ENCODE results near the gene ARMC3. TPM values are rescaled to one million over a fixed set of nuclear protein-coding genes. Genes with fewer than 3 reads are reported as not detected.
"Not testable (repeated sequence)": the region's sequence is repeated elsewhere in the genome, so short reads cannot be mapped to it uniquely, and the experiment has no call there.

The ARMC3 gene
- total RNA-seq, 1 donor from 2014 or later, result under 0.01 TPM

DNA sequence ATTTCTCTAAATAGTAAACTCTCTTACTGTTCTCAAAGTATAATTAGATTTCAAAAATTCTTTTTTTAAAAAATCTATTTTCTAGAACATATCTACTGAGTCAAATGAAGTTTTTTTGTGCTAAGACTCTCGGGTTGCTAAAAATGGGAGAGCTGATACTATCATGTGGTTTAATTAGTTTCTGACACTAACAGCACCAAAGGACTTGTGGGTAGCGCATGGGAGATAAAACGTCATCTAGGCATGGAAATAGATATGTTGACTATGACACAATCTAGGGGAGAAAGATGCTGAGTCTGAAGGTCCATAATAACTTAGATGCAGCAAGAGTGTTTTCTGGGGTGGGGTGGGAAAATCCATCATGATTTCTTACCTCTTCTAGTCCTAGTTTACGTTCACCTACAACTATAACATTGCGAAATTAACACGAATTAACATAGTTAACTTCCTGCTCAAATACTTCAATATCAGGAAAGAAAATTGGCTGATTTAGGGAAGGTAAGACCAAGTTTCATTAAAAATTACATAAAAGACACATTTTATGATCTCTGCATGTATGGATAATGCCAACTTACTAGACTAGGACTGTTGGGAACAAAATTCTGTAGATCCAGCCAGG is 14.3 kb upstream of the ARMC3 start:
- TF ChIP-seq, protein P1, sequence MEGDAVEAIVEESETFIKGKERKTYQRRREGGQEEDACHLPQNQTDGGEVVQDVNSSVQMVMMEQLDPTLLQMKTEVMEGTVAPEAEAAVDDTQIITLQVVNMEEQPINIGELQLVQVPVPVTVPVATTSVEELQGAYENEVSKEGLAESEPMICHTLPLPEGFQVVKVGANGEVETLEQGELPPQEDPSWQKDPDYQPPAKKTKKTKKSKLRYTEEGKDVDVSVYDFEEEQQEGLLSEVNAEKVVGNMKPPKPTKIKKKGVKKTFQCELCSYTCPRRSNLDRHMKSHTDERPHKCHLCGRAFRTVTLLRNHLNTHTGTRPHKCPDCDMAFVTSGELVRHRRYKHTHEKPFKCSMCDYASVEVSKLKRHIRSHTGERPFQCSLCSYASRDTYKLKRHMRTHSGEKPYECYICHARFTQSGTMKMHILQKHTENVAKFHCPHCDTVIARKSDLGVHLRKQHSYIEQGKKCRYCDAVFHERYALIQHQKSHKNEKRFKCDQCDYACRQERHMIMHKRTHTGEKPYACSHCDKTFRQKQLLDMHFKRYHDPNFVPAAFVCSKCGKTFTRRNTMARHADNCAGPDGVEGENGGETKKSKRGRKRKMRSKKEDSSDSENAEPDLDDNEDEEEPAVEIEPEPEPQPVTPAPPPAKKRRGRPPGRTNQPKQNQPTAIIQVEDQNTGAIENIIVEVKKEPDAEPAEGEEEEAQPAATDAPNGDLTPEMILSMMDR (IDR thresholded peaks at IDR 0.05; ENCODE audit: insufficient read depth, low read length, severe bottlenecking), result no peak
- no peaks in the 10 kb centered on the region for H3K36me3 ChIP-seq (ENCODE audit: control insufficient read depth, insufficient read depth, low read length)
- DNase-seq (ENCODE audit: low read depth), result no peak
- H3K27me3 ChIP-seq (ENCODE audit: control insufficient read depth, insufficient read depth, low read length), result no peaks in the 10 kb centered on the region
- no peak overlapping the region for H3K4me3 ChIP-seq (ENCODE audit: low read depth, low read length)
- no peak for FAIRE-seq

DNA sequence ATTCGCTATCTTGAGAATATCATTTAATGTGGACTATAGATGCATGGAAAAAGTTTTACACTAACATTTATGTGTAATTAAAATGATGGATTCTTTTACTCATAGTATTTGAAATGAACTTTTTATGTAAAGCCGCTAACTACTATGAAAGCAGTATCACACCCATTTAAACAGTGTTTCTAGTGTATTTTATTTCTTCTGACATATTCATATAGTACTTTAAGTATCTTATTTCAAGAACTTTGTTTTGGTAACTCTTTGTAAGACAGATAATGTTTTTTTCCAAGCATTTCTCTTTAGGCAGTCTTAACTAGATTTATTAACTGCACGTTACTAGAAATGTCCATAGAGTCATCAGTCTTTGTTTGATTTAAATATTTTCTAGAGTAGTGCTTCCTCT is 12.5 kb upstream of the ARMC3 start:
- FAIRE-seq (no peak), DNase-seq (ENCODE audit: low read depth) (no peak)
- Histone ChIP-seq H3K36me3 (ENCODE audit: control insufficient read depth, insufficient read depth, low read length) (no peaks in the 10 kb centered on the region), H3K4me3 (ENCODE audit: low read depth, low read length) (no peak overlapping the region), H3K27me3 (ENCODE audit: control insufficient read depth, insufficient read depth, low read length) (no peaks in the 10 kb centered on the region)
- TF ChIP-seq, protein P1 (IDR thresholded peaks at IDR 0.05; ENCODE audit: insufficient read depth, low read length, severe bottlenecking), result no peak

DNA sequence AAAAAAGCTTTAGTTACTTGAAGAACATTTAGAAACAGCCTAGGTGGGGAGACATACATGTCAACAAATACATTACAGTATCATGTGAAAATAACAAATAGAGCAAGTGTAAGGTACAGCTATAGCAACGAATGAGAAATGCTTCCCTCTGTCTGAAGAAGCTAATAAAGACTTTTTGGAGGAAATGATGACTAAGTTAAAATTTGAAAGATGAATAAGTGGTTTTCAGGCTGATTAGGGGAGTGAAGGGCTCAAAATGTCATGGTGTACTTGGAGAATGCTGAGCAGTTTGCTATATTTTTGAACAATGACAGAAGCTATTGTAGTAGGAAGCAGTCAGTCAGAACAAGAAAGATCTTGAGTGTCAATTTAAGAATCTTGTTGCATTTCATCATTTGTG is 2.8 kb upstream of the ARMC3 start:
- DNase-seq (ENCODE audit: low read depth), result no peak
- Histone ChIP-seq H3K4me3 (ENCODE audit: low read depth, low read length) (no peak overlapping the region), H3K27me3 (ENCODE audit: control insufficient read depth, insufficient read depth, low read length) (no peaks in the 10 kb centered on the region), H3K36me3 (ENCODE audit: control insufficient read depth, insufficient read depth, low read length) (no peaks in the 10 kb centered on the region)
- no peak for FAIRE-seq
- TF ChIP-seq, protein P1 (IDR thresholded peaks at IDR 0.05; ENCODE audit: insufficient read depth, low read length, severe bottlenecking), result no peak

DNA sequence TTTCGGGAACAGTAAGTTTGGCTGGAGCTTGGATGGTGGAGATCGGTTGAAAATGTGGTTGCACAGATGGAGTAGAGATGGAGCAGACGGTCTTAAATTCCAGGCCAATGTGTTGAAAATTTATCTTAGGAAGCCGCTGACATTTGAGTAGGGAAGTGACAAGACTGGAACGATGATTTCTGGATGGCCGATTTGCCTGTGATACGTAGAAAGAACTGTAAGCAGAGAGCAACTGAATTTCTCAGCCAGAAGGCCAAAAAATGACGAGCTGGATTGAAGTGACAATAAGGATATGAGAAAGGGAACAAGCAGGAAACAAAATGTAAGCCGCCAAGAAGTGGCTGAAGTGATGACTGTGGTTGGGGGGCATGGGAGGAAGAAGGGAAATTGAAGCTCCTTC is 687 bp upstream of the ARMC3 start:
- FAIRE-seq, result no peak
- H3K4me3 ChIP-seq (ENCODE audit: low read depth, low read length), result no peak overlapping the region
- no peaks in the 10 kb centered on the region for H3K27me3 ChIP-seq (ENCODE audit: control insufficient read depth, insufficient read depth, low read length)
- no peak for DNase-seq (ENCODE audit: low read depth)
- H3K36me3 ChIP-seq (ENCODE audit: control insufficient read depth, insufficient read depth, low read length), result no peaks in the 10 kb centered on the region
- TF ChIP-seq, protein P1 (IDR thresholded peaks at IDR 0.05; ENCODE audit: insufficient read depth, low read length, severe bottlenecking), result no peak

DNA sequence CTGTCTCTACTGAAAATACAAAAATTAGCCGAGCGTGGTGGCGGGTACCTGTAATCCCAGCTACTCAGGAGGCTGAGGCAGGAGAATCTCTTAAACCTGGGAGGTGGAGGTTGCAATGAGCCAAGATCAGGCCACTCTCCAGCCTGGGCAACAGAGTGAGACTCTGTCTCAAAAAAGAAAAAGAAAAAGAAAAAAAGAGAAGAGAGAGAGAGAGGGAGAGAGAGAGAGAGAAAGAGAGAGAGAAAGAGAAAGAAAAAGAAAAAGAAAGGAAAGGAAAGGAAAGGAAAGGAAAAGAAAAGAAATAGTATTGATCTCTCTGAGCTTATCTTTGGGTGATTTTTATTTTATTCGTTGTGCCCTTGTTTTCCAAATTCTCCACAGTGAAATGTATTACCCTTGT is 1.2 kb downstream of the ARMC3 start:
- not testable (repeated sequence) for FAIRE-seq

DNA sequence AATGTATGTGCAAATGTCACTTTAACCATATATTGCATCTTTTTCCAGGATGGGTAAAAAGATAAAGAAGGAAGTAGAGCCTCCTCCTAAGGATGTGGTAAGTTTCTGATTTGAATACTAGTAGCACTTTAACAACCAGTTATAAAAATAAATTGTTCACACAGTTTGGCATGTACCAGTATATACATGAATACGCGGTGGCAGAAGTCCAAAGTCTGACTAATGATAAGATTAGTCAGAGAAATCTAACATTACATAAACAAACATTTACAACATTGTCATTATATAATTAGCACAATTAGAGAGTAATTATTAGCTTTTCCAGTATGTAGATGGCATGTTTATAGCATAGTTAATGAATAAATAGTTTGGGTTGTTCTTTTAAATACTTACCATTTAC is 4.1 kb downstream of the ARMC3 start:
- TF ChIP-seq, protein P1 (IDR thresholded peaks at IDR 0.05; ENCODE audit: insufficient read depth, low read length, severe bottlenecking), result no peak
- Histone ChIP-seq H3K36me3 (ENCODE audit: control insufficient read depth, insufficient read depth, low read length) (no peaks in the 10 kb centered on the region), H3K27me3 (ENCODE audit: control insufficient read depth, insufficient read depth, low read length) (no peaks in the 10 kb centered on the region), H3K4me3 (ENCODE audit: low read depth, low read length) (no peak overlapping the region)
- FAIRE-seq, result no peak
- DNase-seq (ENCODE audit: low read depth), result peak; percentile 91

More for the DNA sequence above, 1.2 kb downstream of the ARMC3 start:
- not testable (repeated sequence) for H3K27me3 ChIP-seq (ENCODE audit: control insufficient read depth, insufficient read depth, low read length); H3K36me3 ChIP-seq (ENCODE audit: control insufficient read depth, insufficient read depth, low read length); H3K4me3 ChIP-seq (ENCODE audit: low read depth, low read length); DNase-seq (ENCODE audit: low read depth)

Data from bronchial epithelial cell (primary cell).